Natural killer cell (primary cell): ENCODE results near the gene DMRT1. TPM values are rescaled to one million over a fixed set of nuclear protein-coding genes. Genes with fewer than 3 reads are reported as not detected.

ENCODE experiments used
- ATAC-seq, 3 donors: fragments of 150-1000 bp in 2 of 3; fragments of 200-7000 bp in 1 of 3; cut with Tn5 transposase; 1 replicate in 1 of 3; 2 replicates in 2 of 3; pipeline ENCODE4 v1.10.0; 2021; ENCODE audit warnings: mild to moderate bottlenecking in 2 of 3, moderate library complexity in 2 of 3
- DNase-seq, 2 donors: peaks; one replicate each; pipeline versions ENCODE4 v3.0.0 to v3.0.0-alpha.2; 2013 to 2021; ENCODE audit warnings: mixed read lengths in 1 of 2
- H3K27ac ChIP-seq: one replicate; pipeline ENCODE4 v1.5.1; 2013; ENCODE audit warnings: mild to moderate bottlenecking, low read length
- H3K27me3 ChIP-seq: one replicate; pipeline ENCODE4 v1.6.1; 2013; ENCODE audit warnings: low read length; ENCODE audit not compliant: control insufficient read depth, insufficient read depth
- H3K36me3 ChIP-seq: one replicate; pipeline ENCODE4 v1.6.1; 2013; ENCODE audit warnings: low read length; ENCODE audit not compliant: control insufficient read depth, insufficient read depth
- H3K4me1 ChIP-seq: one replicate; pipeline ENCODE4 v1.6.1; 2013; ENCODE audit warnings: low read length; ENCODE audit not compliant: control insufficient read depth, insufficient read depth
- H3K4me3 ChIP-seq: one replicate; pipeline ENCODE4 v1.5.1; 2013; ENCODE audit warnings: low read length
- H3K9me3 ChIP-seq: one replicate; pipeline ENCODE4 v1.6.1; 2013; ENCODE audit warnings: low read length; ENCODE audit not compliant: control insufficient read depth, insufficient read depth
- H3K27ac Mint-ChIP-seq, 2 donors: one replicate each; pipeline ENCODE4 v1.8.0; 2022; ENCODE audit warnings: mild to moderate bottlenecking in 2 of 2, mixed read lengths in 2 of 2, moderate library complexity in 1 of 2
- H3K27me3 Mint-ChIP-seq, 2 donors: one replicate each; pipeline ENCODE4 v1.8.0; 2022; ENCODE audit warnings: low read depth in 2 of 2, mixed read lengths in 2 of 2
- H3K36me3 Mint-ChIP-seq: one replicate; pipeline ENCODE4 v1.8.0; 2022; ENCODE audit warnings: mixed read lengths
- H3K4me1 Mint-ChIP-seq, 2 donors: one replicate each; pipeline ENCODE4 v1.8.0; 2022; ENCODE audit warnings: mixed read lengths in 2 of 2
- H3K4me3 Mint-ChIP-seq: one replicate; pipeline ENCODE4 v1.8.0; 2022; ENCODE audit warnings: mild to moderate bottlenecking, moderate library complexity, mixed read lengths
- H3K9me3 Mint-ChIP-seq, 2 donors: one replicate each; pipeline ENCODE4 v1.8.0; 2022; ENCODE audit warnings: mixed read lengths in 2 of 2
- WGBS: methylation state at CpG from one replicate; pipeline ENCODE4 v1.1.7; 2013; ENCODE audit warnings: missing lambda C conversion rate; ENCODE audit not compliant: insufficient coverage; 5-methylcytosine and 5-hydroxymethylcytosine counted together
- intact Hi-C: fragments of 100-400 bp; cut with micrococcal nuclease; formaldehyde crosslinking; loops from one replicate; pipeline ENCODE4 v1.14.2; 2022
- total RNA-seq, 4 donors: library from RNA; stranded (reverse); fragments of 120-200 nt in 1 of 4; gene quantifications; one replicate each; pipeline versions ENCODE4 v1.2.3 to v1.2.4, GENCODE V29; 2013 to 2022
- TF ChIP-seq, protein P1 (sequence below): fragments of 200-600 bp; IDR thresholded peaks from one replicate; pipeline ENCODE4 v1.8.0; 2022; ENCODE audit warnings: antibody characterized with exemption

The DMRT1 gene
- total RNA-seq, 3 donors from 2014 or later (not counting 1 experiment from before 2014, with no cell fraction given), result not detected

GRCh38 chr9:935348-935965, 94.0 kb downstream of the DMRT1 start:
- Histone ChIP-seq H3K27me3 (peaks cover 17% of the 10 kb centered on the region), H3K4me1 (no peaks in the 10 kb centered on the region), H3K36me3 (no peaks in the 10 kb centered on the region), H3K9me3 (no peaks in the 10 kb centered on the region), H3K27ac (no peak overlapping the region), H3K4me3 (no peak overlapping the region)
- Mint-ChIP-seq H3K9me3 (peaks cover 0 to 5% of the 10 kb centered on the region in 2 donors), H3K27me3 (peaks cover 22 to 65% of the 10 kb centered on the region in 2 donors), H3K36me3 (no peaks in the 10 kb centered on the region), H3K4me3 (no peak overlapping the region), H3K4me1 (no peaks in the 10 kb centered on the region), H3K27ac (no peak overlapping the region)
- no peak for ATAC-seq
- intact Hi-C loops, result no loop called here
- 82% methylated on average over 8 of the region's 10 CpGs for WGBS
- TF ChIP-seq, protein P1, sequence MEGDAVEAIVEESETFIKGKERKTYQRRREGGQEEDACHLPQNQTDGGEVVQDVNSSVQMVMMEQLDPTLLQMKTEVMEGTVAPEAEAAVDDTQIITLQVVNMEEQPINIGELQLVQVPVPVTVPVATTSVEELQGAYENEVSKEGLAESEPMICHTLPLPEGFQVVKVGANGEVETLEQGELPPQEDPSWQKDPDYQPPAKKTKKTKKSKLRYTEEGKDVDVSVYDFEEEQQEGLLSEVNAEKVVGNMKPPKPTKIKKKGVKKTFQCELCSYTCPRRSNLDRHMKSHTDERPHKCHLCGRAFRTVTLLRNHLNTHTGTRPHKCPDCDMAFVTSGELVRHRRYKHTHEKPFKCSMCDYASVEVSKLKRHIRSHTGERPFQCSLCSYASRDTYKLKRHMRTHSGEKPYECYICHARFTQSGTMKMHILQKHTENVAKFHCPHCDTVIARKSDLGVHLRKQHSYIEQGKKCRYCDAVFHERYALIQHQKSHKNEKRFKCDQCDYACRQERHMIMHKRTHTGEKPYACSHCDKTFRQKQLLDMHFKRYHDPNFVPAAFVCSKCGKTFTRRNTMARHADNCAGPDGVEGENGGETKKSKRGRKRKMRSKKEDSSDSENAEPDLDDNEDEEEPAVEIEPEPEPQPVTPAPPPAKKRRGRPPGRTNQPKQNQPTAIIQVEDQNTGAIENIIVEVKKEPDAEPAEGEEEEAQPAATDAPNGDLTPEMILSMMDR, result no peak
- DNase-seq, result no peak

GRCh38 chr9:942805-943580, 101.5 kb downstream of the DMRT1 start:
- Mint-ChIP-seq H3K27me3 (peaks cover 13 to 51% of the 10 kb centered on the region in 2 donors), H3K36me3 (no peaks in the 10 kb centered on the region), H3K4me3 (no peak overlapping the region), H3K9me3 (peaks cover 0 to 5% of the 10 kb centered on the region in 2 donors), H3K27ac (no peak overlapping the region), H3K4me1 (no peaks in the 10 kb centered on the region)
- no peaks in the 10 kb centered on the region for H3K9me3 ChIP-seq
- no peak overlapping the region for H3K27ac ChIP-seq
- peaks cover 9% of the 10 kb centered on the region for H3K27me3 ChIP-seq
- H3K4me1 ChIP-seq, result no peaks in the 10 kb centered on the region
- TF ChIP-seq, protein P1, result no peak
- 66% methylated on average over 5 of the region's 6 CpGs for WGBS
- no peak for ATAC-seq
- no peak for DNase-seq
- no peak overlapping the region for H3K4me3 ChIP-seq
- H3K36me3 ChIP-seq, result no peaks in the 10 kb centered on the region
- intact Hi-C loops, result no loop called here

DNA sequence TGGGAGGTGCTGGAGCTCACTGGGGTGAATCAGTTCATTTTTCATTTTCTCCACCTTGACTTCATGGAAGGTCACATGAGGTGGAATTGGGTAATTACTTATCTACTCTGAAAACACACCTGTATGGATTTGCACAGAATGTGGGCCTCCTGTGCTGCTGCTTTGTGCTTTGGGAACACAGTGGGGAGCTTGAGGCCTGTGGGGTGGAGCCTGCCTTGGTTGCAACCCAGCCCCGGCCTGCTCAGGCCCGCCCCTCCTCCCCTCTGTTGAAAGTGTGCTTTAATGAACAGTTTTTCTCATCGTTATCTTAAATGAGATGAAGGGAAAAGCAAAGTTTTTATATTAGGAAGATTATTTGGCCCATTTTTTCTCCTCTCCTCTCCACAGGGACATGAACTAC, 106.5 kb downstream of the DMRT1 start:
- H3K27ac Mint-ChIP-seq, result no peak overlapping the region
- no peak for DNase-seq
- intact Hi-C loops, result no loop called here
- 92% methylated on average over 2 of the region's 3 CpGs for WGBS
- H3K27me3 ChIP-seq, result peaks cover 13% of the 10 kb centered on the region
- TF ChIP-seq, protein P1, result no peak
- no peak for ATAC-seq
- no peak overlapping the region for H3K27ac ChIP-seq
- peaks cover 19 to 60% of the 10 kb centered on the region in 2 donors for H3K27me3 Mint-ChIP-seq
- no peaks in the 10 kb centered on the region for H3K9me3 ChIP-seq
- no peaks in the 10 kb centered on the region for H3K4me1 ChIP-seq
- no peaks in the 10 kb centered on the region for H3K4me1 Mint-ChIP-seq
- no peaks in the 10 kb centered on the region for H3K36me3 Mint-ChIP-seq
- H3K36me3 ChIP-seq, result no peaks in the 10 kb centered on the region
- no peak overlapping the region for H3K4me3 ChIP-seq
- H3K9me3 Mint-ChIP-seq, result no peaks in the 10 kb centered on the region
- no peak overlapping the region for H3K4me3 Mint-ChIP-seq
